H1 (cell line): ENCODE data around the gene RGL1. TPM values are rescaled to one million over a fixed set of nuclear protein-coding genes. Genes with fewer than 3 reads are reported as not detected.

Experiments used
- CTCF ChIA-PET: fragments of 300-600 bp; sonication (Branson Sonifier 250); formaldehyde crosslinking; loops from one replicate; lab custom pipeline; 2021; ENCODE audit not compliant: partially characterized antibody; lab: Charles Lee
- POLR2A ChIA-PET: fragments of 300-600 bp; sonication (Branson Sonifier 250); formaldehyde crosslinking; loops from one replicate; lab custom pipeline; 2021; ENCODE audit warnings: inconsistent platforms; ENCODE audit not compliant: partially characterized antibody; lab: Charles Lee
- DNase-seq, 2 experiments: peaks; one replicate each; pipeline versions ENCODE4 v3.0.0 to v3.0.0-alpha.2; 2010 to 2022; ENCODE audit warnings: low spot score in 2 of 2, low read depth in 1 of 2, mixed read lengths in 1 of 2
- FAIRE-seq: peaks from 2 replicates; lab custom pipeline; 2011; peaks lifted over from hg19 to GRCh38; lab: Jason Lieb, UNC
- H2AFZ ChIP-seq: 2 replicates; pipeline ENCODE4 v1.8.1; 2012; ENCODE audit warnings: low read length, inconsistent platforms
- H2AK5ac ChIP-seq: 2 replicates; pipeline ENCODE4 v1.6.1; 2013; ENCODE audit warnings: low read depth, low read length
- H2BK120ac ChIP-seq: replicated peaks from 2 replicates; pipeline ENCODE3; 2013; ENCODE audit warnings: low read depth, low read length, inconsistent platforms
- H2BK12ac ChIP-seq: 2 replicates; pipeline ENCODE4 v1.6.1; 2013; ENCODE audit warnings: low read depth, low read length
- H2BK15ac ChIP-seq: 2 replicates; pipeline ENCODE4 v1.6.1; 2013; ENCODE audit warnings: low read length
- H2BK20ac ChIP-seq: 2 replicates; pipeline ENCODE4 v1.6.1; 2013; ENCODE audit warnings: low read length
- H2BK5ac ChIP-seq: 2 replicates; pipeline ENCODE4 v1.6.1; 2013; ENCODE audit warnings: low read depth, low read length
- H3K14ac ChIP-seq: 2 replicates; pipeline ENCODE4 v1.6.1; 2013; ENCODE audit warnings: inconsistent platforms; ENCODE audit not compliant: insufficient read length
- H3K18ac ChIP-seq: 2 replicates; pipeline ENCODE4 v1.6.1; 2013; ENCODE audit warnings: low read length; ENCODE audit errors: extremely low read depth
- H3K23ac ChIP-seq: 2 replicates; pipeline ENCODE4 v1.6.1; 2013; ENCODE audit warnings: inconsistent platforms; ENCODE audit not compliant: insufficient read length
- H3K23me2 ChIP-seq: 2 replicates; pipeline ENCODE4 v1.6.1; 2013; ENCODE audit warnings: low read depth, low read length
- H3K27ac ChIP-seq: 2 replicates; pipeline ENCODE4 v1.6.1; 2011; ENCODE audit warnings: low read depth, low read length, inconsistent platforms
- H3K27me3 ChIP-seq, 4 experiments: replicated peaks in 1 of 4; 1 replicate in 1 of 4; 2 replicates in 3 of 4; pipeline versions ENCODE4 v1.6.1 to v1.8.1; 2011 to 2013; ENCODE audit warnings: low read length in 3 of 4, mild to moderate bottlenecking in 3 of 4, inconsistent platforms in 2 of 4, mixed read lengths in 2 of 4, moderate library complexity in 1 of 4; ENCODE audit not compliant: control insufficient read depth in 3 of 4, insufficient read depth in 3 of 4; ENCODE audit errors: extremely low read depth in 1 of 4
- H3K36me3 ChIP-seq, 4 experiments: 2 replicates each; pipeline versions ENCODE4 v1.6.1 to v1.8.1; 2011 to 2013; ENCODE audit warnings: mild to moderate bottlenecking in 4 of 4, low read length in 3 of 4, moderate library complexity in 2 of 4, control low read depth in 1 of 4, inconsistent platforms in 1 of 4; ENCODE audit not compliant: insufficient read depth in 4 of 4, control insufficient read depth in 2 of 4
- H3K4ac ChIP-seq: replicated peaks from 2 replicates; pipeline ENCODE3; 2013; ENCODE audit warnings: low read length, low read depth, mixed read lengths, inconsistent platforms; ENCODE audit not compliant: insufficient read length
- H3K4me1 ChIP-seq, 4 experiments: replicated peaks in 1 of 4; 1 replicate in 1 of 4; 2 replicates in 3 of 4; pipeline versions ENCODE4 v1.6.1 to v1.8.1; 2011 to 2013; ENCODE audit warnings: low read length in 3 of 4, inconsistent platforms in 2 of 4, mixed read lengths in 1 of 4; ENCODE audit not compliant: insufficient read depth in 4 of 4, control insufficient read depth in 3 of 4
- H3K4me2 ChIP-seq, 2 experiments: 2 replicates each; pipeline versions ENCODE4 v1.6.1 to v1.8.1; 2011 to 2013; ENCODE audit warnings: low read depth in 2 of 2, low read length in 2 of 2, control low read depth in 1 of 2, inconsistent platforms in 1 of 2, mild to moderate bottlenecking in 1 of 2; ENCODE audit not compliant: insufficient read depth in 1 of 2
- H3K4me3 ChIP-seq, 4 experiments: fragments of 200-600, 300-600 bp in 1 of 4; sonication (generic), shearing (Covaris generic), sonication (Bioruptor Twin) in 1 of 4; 2 replicates each; pipeline versions ENCODE4 v1.5.1 to v1.8.1; 2011 to 2016; ENCODE audit warnings: low read length in 4 of 4, low read depth in 3 of 4, control low read depth in 2 of 4, inconsistent platforms in 2 of 4, mild to moderate bottlenecking in 2 of 4, mixed read lengths in 1 of 4, moderate library complexity in 1 of 4; ENCODE audit not compliant: insufficient read depth in 2 of 4; ENCODE audit errors: extremely low read depth in 1 of 4
- H3K56ac ChIP-seq: replicated peaks from 2 replicates; pipeline ENCODE3; 2013; ENCODE audit warnings: low read depth, mild to moderate bottlenecking, mixed read lengths, low read length, inconsistent platforms; ENCODE audit not compliant: insufficient read length
- H3K79me1 ChIP-seq: 2 replicates; pipeline ENCODE4 v1.6.1; 2013; ENCODE audit warnings: low read depth, low read length, control low read depth
- H3K79me2 ChIP-seq, 2 experiments: 2 replicates each; pipeline versions ENCODE4 v1.6.1 to v1.8.1; 2012 to 2013; ENCODE audit warnings: low read length in 2 of 2, mild to moderate bottlenecking in 2 of 2, inconsistent platforms in 1 of 2; ENCODE audit not compliant: insufficient read depth in 2 of 2, control insufficient read depth in 1 of 2
- H3K9ac ChIP-seq, 4 experiments: replicated peaks in 1 of 4; 1 replicate in 1 of 4; 2 replicates in 3 of 4; pipeline versions ENCODE4 v1.6.1 to v1.8.1; 2011 to 2013; ENCODE audit warnings: low read depth in 3 of 4, low read length in 3 of 4, control low read depth in 2 of 4, mild to moderate bottlenecking in 2 of 4, moderate library complexity in 2 of 4, inconsistent platforms in 1 of 4; ENCODE audit errors: extremely low read depth in 1 of 4
- H3K9me3 ChIP-seq, 2 experiments: 2 replicates each; pipeline versions ENCODE4 v1.6.1 to v1.8.1; 2012 to 2013; ENCODE audit warnings: mild to moderate bottlenecking in 2 of 2, moderate library complexity in 2 of 2, control low read depth in 1 of 2, inconsistent platforms in 1 of 2, low read depth in 1 of 2, low read length in 1 of 2, mixed read lengths in 1 of 2; ENCODE audit not compliant: insufficient read depth in 2 of 2
- H4K20me1 ChIP-seq, 2 experiments: replicated peaks in 1 of 2; 2 replicates each; pipeline versions ENCODE3 to v1.8.1; 2011 to 2013; ENCODE audit warnings: inconsistent platforms in 2 of 2, low read length in 2 of 2, mild to moderate bottlenecking in 1 of 2; ENCODE audit not compliant: insufficient read depth in 2 of 2, control insufficient read depth in 1 of 2
- H4K5ac ChIP-seq: 2 replicates; pipeline ENCODE4 v1.6.1; 2013; ENCODE audit warnings: low read length, low read depth, mixed read lengths, inconsistent platforms; ENCODE audit not compliant: insufficient read length
- H4K8ac ChIP-seq: 2 replicates; pipeline ENCODE4 v1.8.0; 2013; ENCODE audit warnings: mild to moderate bottlenecking, moderate library complexity, low read length, inconsistent platforms; ENCODE audit not compliant: insufficient read depth; ENCODE audit errors: extremely low read depth
- H4K91ac ChIP-seq: replicated peaks from 2 replicates; pipeline ENCODE3; 2013; ENCODE audit warnings: low read length, mixed read lengths, inconsistent platforms; ENCODE audit not compliant: insufficient read length
- BCL11A ChIP-seq, 2 experiments: IDR thresholded peaks; one replicate each; pipeline ENCODE4 v1.6.1; 2011; ENCODE audit warnings: low read depth in 2 of 2, low read length in 2 of 2, mild to moderate bottlenecking in 2 of 2
- CBX5 ChIP-seq: fragments of 300-800, 300-1000 bp; sonication (generic); IDR thresholded peaks from 2 replicates; pipeline ENCODE4 v1.7.1; 2016; ENCODE audit warnings: antibody characterized with exemption, low read length, low read depth
- CBX8 ChIP-seq: fragments of 300-800, 300-1000 bp; sonication (generic); IDR thresholded peaks from 2 replicates; pipeline ENCODE4 v1.7.1; 2016; ENCODE audit warnings: low read depth, low read length, borderline replicate concordance
- CHD1 ChIP-seq: IDR thresholded peaks from 2 replicates; pipeline ENCODE4 v1.6.1; 2012; ENCODE audit warnings: low read depth, low read length, improper control_type of control experiment
- CHD2 ChIP-seq: IDR thresholded peaks from 2 replicates; pipeline ENCODE4 v1.6.1; 2012; ENCODE audit warnings: low read length, improper control_type of control experiment
- CTCF ChIP-seq, 3 experiments: IDR thresholded peaks; 1 replicate in 2 of 3; 2 replicates in 1 of 3; pipeline versions ENCODE4 v1.5.1 to v1.6.1; 2011; ENCODE audit warnings: low read length in 3 of 3, mild to moderate bottlenecking in 3 of 3, inconsistent platforms in 2 of 3, low read depth in 1 of 3, moderate library complexity in 1 of 3; ENCODE audit not compliant: insufficient read depth in 1 of 3; ENCODE audit errors: control extremely low read depth in 1 of 3
- EP300 ChIP-seq, 2 experiments: IDR thresholded peaks; 1 replicate in 1 of 2; 2 replicates in 1 of 2; pipeline ENCODE4 v1.6.1; 2011 to 2012; ENCODE audit warnings: low read depth in 2 of 2, low read length in 2 of 2, mild to moderate bottlenecking in 2 of 2, borderline replicate concordance in 1 of 2, inconsistent platforms in 1 of 2, moderate library complexity in 1 of 2
- GABPA ChIP-seq: IDR thresholded peaks from 2 replicates; pipeline ENCODE4 v1.6.1; 2011; ENCODE audit warnings: mild to moderate bottlenecking, low read length, moderate library complexity, borderline replicate concordance; ENCODE audit not compliant: insufficient read depth
- KDM1A ChIP-seq: fragments of 200-600, 300-600 bp; sonication (generic); IDR thresholded peaks from 2 replicates; pipeline ENCODE4 v1.7.1; 2016; ENCODE audit warnings: mild to moderate bottlenecking, low read length, borderline replicate concordance
- NANOG ChIP-seq: IDR thresholded peaks from 2 replicates; pipeline ENCODE4 v1.6.1; 2011; ENCODE audit warnings: low read length, low read depth, mild to moderate bottlenecking, inconsistent platforms; ENCODE audit not compliant: insufficient read depth, poor library complexity, severe bottlenecking
- RNF2 ChIP-seq: fragments of 200-900, 300-1000 bp; sonication (generic); IDR thresholded peaks from 2 replicates; pipeline ENCODE4 v1.7.1; 2016; ENCODE audit warnings: borderline replicate concordance, low read depth, mild to moderate bottlenecking, antibody characterized with exemption, low read length; ENCODE audit not compliant: poor library complexity, severe bottlenecking; ENCODE audit errors: missing control alignments
- TAF7 ChIP-seq: optimal IDR thresholded peaks from 2 replicates; pipeline ENCODE3; 2011; ENCODE audit warnings: low read depth, mild to moderate bottlenecking, inconsistent platforms, low read length, moderate library complexity, borderline replicate concordance
- polyA plus RNA-seq, 7 experiments: library from polyadenylated mRNA; depleted of rRNA in 3 of 7; stranded (reverse) in 5 of 7; unstranded in 2 of 7; fragments of >200 nt in 5 of 7; fragments of 200-250 nt in 2 of 7; gene quantifications; 1 replicate in 5 of 7; 2 replicates in 1 of 7; 4 replicates in 1 of 7; pipeline versions ENCODE4 v1.2.1 to v1.2.3, GENCODE V29; 2011 to 2013; ENCODE audit warnings: missing spikeins in 2 of 7, mixed read lengths in 2 of 7
- total RNA-seq: library from RNA; stranded (reverse); fragmentation: NEBNext Ultra II Directional; extraction: Animal tissue kit (Norgen Biotek cat#: 25700); gene quantifications from 2 replicates; pipeline ENCODE4 v1.2.1, GENCODE V29; 2021

RGL1 gene
- total and polyA plus RNA-seq, 2 of the 8 experiments (the other 6 are each of a cell fraction or from before 2014, with no cell fraction given) = 0.98 to 2.4 TPM

DNA sequence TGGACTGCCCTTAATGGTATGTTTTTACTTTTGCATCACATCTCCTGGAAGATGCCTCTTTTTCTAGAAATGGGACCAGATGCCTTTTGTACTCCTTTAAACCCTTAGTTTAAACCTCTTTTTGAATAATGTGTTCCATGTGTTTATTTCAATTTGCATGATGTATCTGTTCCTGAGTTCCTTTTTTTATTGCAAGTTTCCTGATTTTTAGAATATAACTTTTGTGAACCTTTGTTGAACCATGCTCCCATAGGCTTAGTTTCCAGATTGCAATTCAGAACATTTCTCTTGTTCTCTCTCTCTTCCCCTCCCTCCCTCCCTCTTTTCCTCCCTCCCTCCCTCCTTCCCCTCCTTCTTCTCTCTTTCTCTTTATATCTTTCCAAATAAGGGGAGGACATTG lies 81.9 kb downstream of the RGL1 start:
- H4K8ac ChIP-seq = no peak overlapping the region
- H2AK5ac ChIP-seq = no peak overlapping the region
- H3K27ac ChIP-seq = no peak overlapping the region
- no peak overlapping the region for H2BK120ac ChIP-seq
- ChIA-PET CTCF (no interaction called here), POLR2A (no interaction called here)
- FAIRE-seq = no peak
- no peaks in the 10 kb centered on the region for H3K79me1 ChIP-seq
- H3K4me3 ChIP-seq = no peak overlapping the region
- no peak overlapping the region for H2AFZ ChIP-seq
- no peak overlapping the region for H3K14ac ChIP-seq
- no peaks in the 10 kb centered on the region for H4K20me1 ChIP-seq
- no peak overlapping the region for H3K9ac ChIP-seq
- no peak for DNase-seq
- H3K9me3 ChIP-seq = no peaks in the 10 kb centered on the region
- H2BK15ac ChIP-seq = no peak overlapping the region
- no peak overlapping the region for H3K18ac ChIP-seq
- H2BK20ac ChIP-seq = no peak overlapping the region
- no peaks in the 10 kb centered on the region for H3K27me3 ChIP-seq
- H4K91ac ChIP-seq = no peak overlapping the region
- no peak overlapping the region for H2BK5ac ChIP-seq
- TF ChIP-seq CBX5 (no peak), BCL11A (IDR thresholded peaks at IDR 0.05; ENCODE audit: low read depth in 2 of 2, low read length in 2 of 2) (no peak), GABPA (no peak), CTCF (IDR thresholded peaks at IDR 0.05; ENCODE audit: control extremely low read depth in 1 of 3, insufficient read depth in 1 of 3, low read depth in 1 of 3, low read length in 3 of 3) (no peak), CBX8 (no peak), CHD1 (no peak), CHD2 (no peak), RNF2 (no peak), KDM1A (no peak), TAF7 (no peak), NANOG (no peak), EP300 (IDR thresholded peaks at IDR 0.05; ENCODE audit: borderline replicate concordance in 1 of 2, low read depth in 2 of 2, low read length in 2 of 2) (no peak)
- no peak overlapping the region for H4K5ac ChIP-seq
- H2BK12ac ChIP-seq = no peak overlapping the region
- no peaks in the 10 kb centered on the region for H3K79me2 ChIP-seq
- no peak overlapping the region for H3K4me2 ChIP-seq
- no peak overlapping the region for H3K4ac ChIP-seq
- H3K4me1 ChIP-seq = peaks cover under 1 to 4% (median 2%) of the 10 kb centered on the region in 4 experiments; a peak in 4 of 7 replicates
- no peaks in the 10 kb centered on the region for H3K23me2 ChIP-seq
- no peak overlapping the region for H3K56ac ChIP-seq
- no peaks in the 10 kb centered on the region for H3K36me3 ChIP-seq
- H3K23ac ChIP-seq = no peak overlapping the region
